ENCODE results near the gene ADSL.

DNA sequence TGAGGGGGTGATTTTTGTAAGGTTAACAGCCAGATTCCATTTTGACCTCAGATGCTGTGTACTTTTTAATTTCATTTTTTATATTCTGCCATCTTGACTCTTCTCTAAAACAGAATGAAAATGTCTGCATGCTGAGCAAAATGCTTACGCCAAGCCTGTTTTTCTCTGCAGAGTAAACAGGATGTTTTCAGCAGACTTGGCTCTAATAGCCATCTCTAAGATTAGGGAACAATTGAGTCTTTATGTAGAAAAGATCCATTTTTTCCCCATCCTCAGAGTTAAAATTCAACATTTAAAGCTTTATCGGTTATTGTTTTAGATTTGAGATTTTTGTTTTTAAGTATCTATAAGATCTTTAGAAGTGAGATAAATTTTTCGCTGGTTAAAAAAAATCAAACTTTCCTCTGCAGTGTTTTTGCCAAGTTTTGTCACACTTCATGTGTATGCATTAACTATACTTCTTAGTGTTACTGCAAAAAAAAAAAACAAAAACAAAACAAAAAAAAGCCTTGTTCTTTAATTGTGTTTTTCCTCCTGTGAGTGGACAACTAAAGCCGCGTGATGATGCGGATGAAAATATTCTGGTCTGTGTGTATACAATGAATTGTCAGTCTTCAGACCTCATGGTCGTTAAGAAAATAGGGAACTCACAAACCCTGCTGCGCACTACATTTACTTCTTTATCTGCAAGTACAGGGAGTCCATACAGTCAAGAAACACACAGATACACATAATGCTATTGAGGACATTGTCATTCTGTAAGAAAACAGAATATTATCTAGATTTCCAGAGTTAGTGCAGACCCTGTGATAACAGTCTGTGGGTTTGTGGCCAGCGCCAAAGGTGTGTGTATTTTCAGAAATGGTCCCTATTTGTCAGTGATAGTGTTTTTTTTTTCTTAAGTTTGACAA is 17.5 kb upstream of the ADSL start:
- TF ChIP-seq, protein P1, sequence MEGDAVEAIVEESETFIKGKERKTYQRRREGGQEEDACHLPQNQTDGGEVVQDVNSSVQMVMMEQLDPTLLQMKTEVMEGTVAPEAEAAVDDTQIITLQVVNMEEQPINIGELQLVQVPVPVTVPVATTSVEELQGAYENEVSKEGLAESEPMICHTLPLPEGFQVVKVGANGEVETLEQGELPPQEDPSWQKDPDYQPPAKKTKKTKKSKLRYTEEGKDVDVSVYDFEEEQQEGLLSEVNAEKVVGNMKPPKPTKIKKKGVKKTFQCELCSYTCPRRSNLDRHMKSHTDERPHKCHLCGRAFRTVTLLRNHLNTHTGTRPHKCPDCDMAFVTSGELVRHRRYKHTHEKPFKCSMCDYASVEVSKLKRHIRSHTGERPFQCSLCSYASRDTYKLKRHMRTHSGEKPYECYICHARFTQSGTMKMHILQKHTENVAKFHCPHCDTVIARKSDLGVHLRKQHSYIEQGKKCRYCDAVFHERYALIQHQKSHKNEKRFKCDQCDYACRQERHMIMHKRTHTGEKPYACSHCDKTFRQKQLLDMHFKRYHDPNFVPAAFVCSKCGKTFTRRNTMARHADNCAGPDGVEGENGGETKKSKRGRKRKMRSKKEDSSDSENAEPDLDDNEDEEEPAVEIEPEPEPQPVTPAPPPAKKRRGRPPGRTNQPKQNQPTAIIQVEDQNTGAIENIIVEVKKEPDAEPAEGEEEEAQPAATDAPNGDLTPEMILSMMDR (IDR thresholded peaks at IDR 0.05): no peak
- TF ChIP-seq POLR2A (IDR thresholded peaks at IDR 0.05): no peak
